Endodermal cell (in vitro differentiated cells): ENCODE measurements around the gene ZC2HC1B. TPM values are rescaled to one million over a fixed set of nuclear protein-coding genes. Genes with fewer than 3 reads are reported as not detected.

Source experiments
- DNase-seq: peaks from one replicate; pipeline ENCODE4 v3.0.0-alpha.2; 2017
- H3K27ac ChIP-seq: 2 replicates; pipeline ENCODE4 v1.5.1; 2013; ENCODE audit warnings: mild to moderate bottlenecking, low read depth, low read length, moderate library complexity
- H3K27me3 ChIP-seq: 2 replicates; pipeline ENCODE4 v1.6.1; 2013; ENCODE audit warnings: mild to moderate bottlenecking, low read length, moderate library complexity; ENCODE audit not compliant: insufficient read depth, control insufficient read depth, poor library complexity, severe bottlenecking
- H3K36me3 ChIP-seq: 2 replicates; pipeline ENCODE4 v1.7.0; 2013; ENCODE audit warnings: mild to moderate bottlenecking, low read length, moderate library complexity; ENCODE audit not compliant: control insufficient read depth, insufficient read depth
- H3K4me1 ChIP-seq: one replicate; pipeline ENCODE4 v1.7.0; 2013; ENCODE audit warnings: low read length; ENCODE audit not compliant: control insufficient read depth, insufficient read depth
- H3K4me3 ChIP-seq: 2 replicates; pipeline ENCODE4 v1.5.1; 2013; ENCODE audit warnings: mild to moderate bottlenecking, low read length, moderate library complexity
- H3K9ac ChIP-seq: 2 replicates; pipeline ENCODE4 v1.6.1; 2013; ENCODE audit warnings: mild to moderate bottlenecking, low read length, moderate library complexity; ENCODE audit not compliant: poor library complexity, severe bottlenecking; ENCODE audit errors: extremely low read depth
- H3K9me3 ChIP-seq: 2 replicates; pipeline ENCODE4 v1.6.1; 2013; ENCODE audit warnings: mild to moderate bottlenecking, low read length, moderate library complexity; ENCODE audit not compliant: control insufficient read depth
- H3K27ac Mint-ChIP-seq: 2 replicates; pipeline ENCODE4 v1.8.0; 2020; ENCODE audit warnings: mixed read lengths
- H3K27me3 Mint-ChIP-seq: 2 replicates; pipeline ENCODE4 v1.8.0; 2021; ENCODE audit warnings: mild to moderate bottlenecking, mixed read lengths; ENCODE audit not compliant: insufficient read depth
- H3K36me3 Mint-ChIP-seq: 2 replicates; pipeline ENCODE4 v1.8.0; 2020; ENCODE audit warnings: low read depth, mixed read lengths
- H3K4me1 Mint-ChIP-seq: 2 replicates; pipeline ENCODE4 v1.8.0; 2020; ENCODE audit warnings: mixed read lengths
- H3K4me3 Mint-ChIP-seq: 2 replicates; pipeline ENCODE4 v1.8.0; 2020; ENCODE audit warnings: mild to moderate bottlenecking, moderate library complexity, mixed read lengths
- H3K9me3 Mint-ChIP-seq: 2 replicates; pipeline ENCODE4 v1.8.0; 2020; ENCODE audit warnings: mild to moderate bottlenecking, mixed read lengths
- WGBS, 2 experiments: methylation state at CpG; one replicate each; pipeline versions ENCODE4 v1.1.5 to v1.1.7; 2013; ENCODE audit warnings: missing lambda C conversion rate in 2 of 2, mixed read lengths in 1 of 2; ENCODE audit not compliant: insufficient coverage in 1 of 2, insufficient read length in 1 of 2; 5-methylcytosine and 5-hydroxymethylcytosine counted together
- total RNA-seq, 2 donors: library from RNA; stranded (reverse); fragmentation: NEBNext Ultra II Directional in 1 of 2; extraction: Animal tissue kit (Norgen Biotek cat#: 25700) in 1 of 2; gene quantifications; 2 replicates in 1 of 2; 3 replicates in 1 of 2; pipeline ENCODE4 v1.2.1, GENCODE V29; 2021
- TF ChIP-seq, protein P1 (sequence below): fragments of 200-600 bp; sonication (generic); conservative IDR thresholded peaks from 2 replicates; pipeline ENCODE4 v1.5.0; 2021; ENCODE audit warnings: antibody characterized with exemption, mild to moderate bottlenecking

The ZC2HC1B gene
- total RNA-seq, 2 donors from 2014 or later: not detected

DNA sequence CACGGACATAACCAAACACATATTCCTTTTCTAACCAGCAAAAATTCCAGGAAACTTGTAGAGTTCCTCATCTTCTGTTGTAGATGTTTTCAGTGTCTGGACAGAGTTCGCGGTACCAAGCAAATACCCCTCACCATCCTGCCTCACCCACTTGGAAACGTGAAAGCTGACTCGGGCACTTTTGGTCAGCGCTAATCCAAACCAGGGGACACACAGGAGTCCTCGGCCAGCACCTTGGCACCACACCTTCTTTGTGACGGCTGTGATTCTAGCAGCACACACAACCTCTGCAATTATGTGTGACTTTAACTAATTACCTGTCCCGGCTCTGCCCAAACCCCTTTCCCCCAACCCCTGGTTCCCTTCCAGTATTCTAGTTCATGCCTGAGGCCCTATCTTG is 85.7 kb downstream of the ZC2HC1B start:
- Histone ChIP-seq H3K36me3 (no peaks in the 10 kb centered on the region), H3K4me3 (no peak overlapping the region), H3K4me1 (peaks cover 12% of the 10 kb centered on the region), H3K9me3 (peaks cover 19% of the 10 kb centered on the region), H3K9ac (no peak overlapping the region), H3K27ac (no peak overlapping the region), H3K27me3 (no peaks in the 10 kb centered on the region)
- Mint-ChIP-seq H3K4me3 (no peak overlapping the region), H3K27me3 (peaks cover 67% of the 10 kb centered on the region), H3K36me3 (no peaks in the 10 kb centered on the region), H3K27ac (no peak overlapping the region), H3K9me3 (peaks cover 13% of the 10 kb centered on the region), H3K4me1 (peaks cover 21% of the 10 kb centered on the region)
- TF ChIP-seq, protein P1, sequence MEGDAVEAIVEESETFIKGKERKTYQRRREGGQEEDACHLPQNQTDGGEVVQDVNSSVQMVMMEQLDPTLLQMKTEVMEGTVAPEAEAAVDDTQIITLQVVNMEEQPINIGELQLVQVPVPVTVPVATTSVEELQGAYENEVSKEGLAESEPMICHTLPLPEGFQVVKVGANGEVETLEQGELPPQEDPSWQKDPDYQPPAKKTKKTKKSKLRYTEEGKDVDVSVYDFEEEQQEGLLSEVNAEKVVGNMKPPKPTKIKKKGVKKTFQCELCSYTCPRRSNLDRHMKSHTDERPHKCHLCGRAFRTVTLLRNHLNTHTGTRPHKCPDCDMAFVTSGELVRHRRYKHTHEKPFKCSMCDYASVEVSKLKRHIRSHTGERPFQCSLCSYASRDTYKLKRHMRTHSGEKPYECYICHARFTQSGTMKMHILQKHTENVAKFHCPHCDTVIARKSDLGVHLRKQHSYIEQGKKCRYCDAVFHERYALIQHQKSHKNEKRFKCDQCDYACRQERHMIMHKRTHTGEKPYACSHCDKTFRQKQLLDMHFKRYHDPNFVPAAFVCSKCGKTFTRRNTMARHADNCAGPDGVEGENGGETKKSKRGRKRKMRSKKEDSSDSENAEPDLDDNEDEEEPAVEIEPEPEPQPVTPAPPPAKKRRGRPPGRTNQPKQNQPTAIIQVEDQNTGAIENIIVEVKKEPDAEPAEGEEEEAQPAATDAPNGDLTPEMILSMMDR: no peak
- DNase-seq: no peak
- WGBS, 2 experiments: 91 to 96% methylated on average over 8 to 9 of the region's 9 CpGs

DNA sequence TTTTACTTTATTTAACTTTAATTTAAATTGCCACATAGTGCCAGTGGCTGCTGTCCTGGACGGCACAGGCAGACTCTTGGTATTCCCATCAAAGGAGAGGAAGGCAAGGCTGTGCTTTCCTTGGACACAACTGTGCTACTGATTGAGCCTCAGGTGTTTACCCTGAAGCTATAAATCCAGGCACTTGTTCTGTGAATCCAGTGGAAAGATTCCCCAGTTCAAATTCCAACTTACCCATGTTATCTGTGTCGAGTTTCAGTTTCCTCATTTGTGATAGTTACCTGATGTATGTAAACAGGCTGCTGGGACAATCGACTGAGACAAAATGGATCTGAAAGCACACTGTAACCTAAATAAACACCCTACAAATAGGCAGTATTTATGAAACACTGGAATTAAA is 86.6 kb downstream of the ZC2HC1B start:
- H3K27me3 Mint-ChIP-seq: peaks cover 61% of the 10 kb centered on the region
- H3K27ac Mint-ChIP-seq: no peak overlapping the region
- H3K4me1 Mint-ChIP-seq: peaks cover 21% of the 10 kb centered on the region
- H3K27ac ChIP-seq: no peak overlapping the region
- 85 to 87% methylated on average over 2 to 3 of the region's 3 CpGs for WGBS, 2 experiments
- no peaks in the 10 kb centered on the region for H3K27me3 ChIP-seq
- peaks cover 19% of the 10 kb centered on the region for H3K9me3 ChIP-seq
- H3K36me3 Mint-ChIP-seq: no peaks in the 10 kb centered on the region
- H3K36me3 ChIP-seq: no peaks in the 10 kb centered on the region
- H3K4me3 Mint-ChIP-seq: no peak overlapping the region
- no peak overlapping the region for H3K4me3 ChIP-seq
- no peak for DNase-seq
- H3K9ac ChIP-seq: no peak overlapping the region
- TF ChIP-seq, protein P1: no peak
- peaks cover 13% of the 10 kb centered on the region for H3K9me3 Mint-ChIP-seq
- H3K4me1 ChIP-seq: peaks cover 16% of the 10 kb centered on the region

- H3K4me1 ChIP-seq: peaks cover 16% of the 10 kb centered on the region
- H3K27ac ChIP-seq: no peak overlapping the region
- no peaks in the 10 kb centered on the region for H3K36me3 Mint-ChIP-seq
- peaks cover 54% of the 10 kb centered on the region for H3K27me3 Mint-ChIP-seq
- H3K4me3 Mint-ChIP-seq: no peak overlapping the region
- peaks cover 4% of the 10 kb centered on the region for H3K9me3 Mint-ChIP-seq
- DNase-seq: no peak
- H3K27ac Mint-ChIP-seq: no peak overlapping the region
- H3K36me3 ChIP-seq: no peaks in the 10 kb centered on the region
- H3K4me3 ChIP-seq: no peak overlapping the region
- TF ChIP-seq, protein P1: no peak
- H3K4me1 Mint-ChIP-seq: peaks cover 21% of the 10 kb centered on the region
- no peaks in the 10 kb centered on the region for H3K27me3 ChIP-seq
- H3K9me3 ChIP-seq: peaks cover 11% of the 10 kb centered on the region
- no peak overlapping the region for H3K9ac ChIP-seq
- WGBS, 2 experiments: 92 to 93% methylated on average over 6 to 9 of the region's 9 CpGs
Measured at GRCh38 chr6:143952060-143952778, 87.9 kb downstream of the ZC2HC1B start.
